Progenitor cell of endocrine pancreas (in vitro differentiated cells): Measurements from ENCODE around the gene ZNF281. TPM values are rescaled to one million over a fixed set of nuclear protein-coding genes. Genes with fewer than 3 reads are reported as not detected.

ENCODE experiments used
- DNase-seq: peaks from one replicate; pipeline ENCODE4 v3.0.0; 2021; ENCODE audit warnings: low spot score; ENCODE audit not compliant: unreplicated experiment
- H3K27ac Mint-ChIP-seq: 2 replicates; pipeline ENCODE4 v1.8.0; 2021; ENCODE audit warnings: mild to moderate bottlenecking, moderate library complexity, mixed read lengths
- H3K27me3 Mint-ChIP-seq: 2 replicates; pipeline ENCODE4 v1.8.0; 2021; ENCODE audit warnings: mixed read lengths
- H3K36me3 Mint-ChIP-seq: 2 replicates; pipeline ENCODE4 v1.8.0; 2022; ENCODE audit warnings: mixed read lengths; ENCODE audit not compliant: insufficient read depth
- H3K4me1 Mint-ChIP-seq: 2 replicates; pipeline ENCODE4 v1.8.0; 2021; ENCODE audit warnings: low read depth, mixed read lengths
- H3K4me3 Mint-ChIP-seq: 2 replicates; pipeline ENCODE4 v1.8.0; 2021; ENCODE audit warnings: low read depth, mild to moderate bottlenecking, moderate library complexity, mixed read lengths
- H3K9me3 Mint-ChIP-seq: 2 replicates; pipeline ENCODE4 v1.8.0; 2021; ENCODE audit warnings: low read depth, mixed read lengths
- CTCF ChIP-seq: fragments of 200-600 bp; sonication (generic); IDR thresholded peaks from one replicate; pipeline ENCODE4 v1.5.0; 2021; ENCODE audit warnings: antibody characterized with exemption, mild to moderate bottlenecking; ENCODE audit not compliant: unreplicated experiment
- total RNA-seq: library from RNA; stranded (reverse); gene quantifications from 2 replicates; pipeline ENCODE4 v1.2.1, GENCODE V29; 2021

The ZNF281 gene
- total RNA-seq, 1 donor from 2014 or later = 34.2 TPM

- Mint-ChIP-seq H3K27ac (no peak overlapping the region), H3K9me3 (no peaks in the 10 kb centered on the region), H3K4me1 (peaks cover 34% of the 10 kb centered on the region), H3K36me3 (peaks cover 13% of the 10 kb centered on the region), H3K4me3 (no peak overlapping the region), H3K27me3 (no peaks in the 10 kb centered on the region)
- no peak for DNase-seq
- no peak for TF ChIP-seq CTCF
Measured at GRCh38 chr1:200401263-200401662, 8.6 kb downstream of the ZNF281 start.

GRCh38 chr1:200400556-200400955 lies 9.3 kb downstream of the ZNF281 start:
- Mint-ChIP-seq H3K9me3 (no peaks in the 10 kb centered on the region), H3K4me1 (peaks cover 27% of the 10 kb centered on the region), H3K4me3 (no peak overlapping the region), H3K27me3 (no peaks in the 10 kb centered on the region), H3K27ac (no peak overlapping the region), H3K36me3 (peaks cover 6% of the 10 kb centered on the region)
- TF ChIP-seq CTCF = no peak
- DNase-seq = no peak

GRCh38 chr1:200399860-200400259 lies 10.0 kb downstream of the ZNF281 start:
- Mint-ChIP-seq H3K36me3 (peaks cover 5% of the 10 kb centered on the region), H3K9me3 (no peaks in the 10 kb centered on the region), H3K4me1 (peaks cover 24% of the 10 kb centered on the region), H3K27ac (peak overlapping the region; percentile 57), H3K27me3 (no peaks in the 10 kb centered on the region), H3K4me3 (no peak overlapping the region)
- DNase-seq = no peak
- no peak for TF ChIP-seq CTCF

- H3K4me1 Mint-ChIP-seq = peaks cover 24% of the 10 kb centered on the region
- no peaks in the 10 kb centered on the region for H3K27me3 Mint-ChIP-seq
- H3K4me3 Mint-ChIP-seq = no peak overlapping the region
- no peaks in the 10 kb centered on the region for H3K9me3 Mint-ChIP-seq
- H3K27ac Mint-ChIP-seq = peak overlapping the region; percentile 23
- DNase-seq = no peak
- H3K36me3 Mint-ChIP-seq = peaks cover 3% of the 10 kb centered on the region
- TF ChIP-seq CTCF = no peak
Measured at GRCh38 chr1:200398373-200398772, 11.5 kb downstream of the ZNF281 start.

GRCh38 chr1:200392625-200393185 lies 17.1 kb downstream of the ZNF281 start:
- Mint-ChIP-seq H3K4me3 (no peak overlapping the region), H3K27ac (no peak overlapping the region), H3K9me3 (no peaks in the 10 kb centered on the region), H3K4me1 (peaks cover 2% of the 10 kb centered on the region), H3K27me3 (no peaks in the 10 kb centered on the region), H3K36me3 (peaks cover 2% of the 10 kb centered on the region)
- no peak for TF ChIP-seq CTCF
- DNase-seq = no peak
